GM12878 (cell line): ENCODE results near the gene STEAP1. TPM values are rescaled to one million over a fixed set of nuclear protein-coding genes. Genes with fewer than 3 reads are reported as not detected.
A peak's percentile ranks its signal among the peaks of the same experiment; 100 is the strongest.

Experiments
- ATAC-seq: fragments of 200-7000 bp; cut with Tn5 transposase; 3 replicates; pipeline ENCODE4 v1.9.1; 2020; ENCODE audit warnings: mild to moderate bottlenecking, moderate library complexity
- BruUV-seq: library from RNA; stranded (reverse); fragments of 400-500 nt; replicated peaks from 2 replicates; lab custom pipeline; 2021; lab: Mats Ljungman, UMichigan
- CTCF ChIA-PET: fragments of 300-600 bp; sonication (Branson Sonifier 250); formaldehyde crosslinking; extraction: SDS; loops from one replicate; lab custom pipeline; 2021; ENCODE audit warnings: inconsistent platforms; lab: Yijun Ruan, JAX
- POLR2A ChIA-PET: fragments of 350-600 bp; formaldehyde crosslinking; extraction: SDS; loops from one replicate; lab custom pipeline; 2021; ENCODE audit warnings: inconsistent platforms; lab: Charles Lee
- RAD21 ChIA-PET: fragments of 300-600 bp; sonication (Branson Sonifier 250); formaldehyde crosslinking; loops from one replicate; lab custom pipeline; 2023; ENCODE audit warnings: antibody characterized with exemption; ENCODE audit not compliant: unreplicated experiment; lab: Charles Lee
- SMC1A ChIA-PET: fragments of 300-600 bp; sonication (Branson Sonifier 250); formaldehyde crosslinking; loops from one replicate; lab custom pipeline; 2023; ENCODE audit not compliant: unreplicated experiment, uncharacterized antibody; lab: Charles Lee
- DNase-seq: peaks from one replicate; pipeline ENCODE4 v3.0.0-alpha.2; 2011; ENCODE audit warnings: low read depth, low spot score
- FAIRE-seq: peaks from 3 replicates; lab custom pipeline; 2011; peaks lifted over from hg19 to GRCh38; lab: Jason Lieb, UNC
- H2AFZ ChIP-seq: 2 replicates; pipeline ENCODE4 v1.6.0; 2011; ENCODE audit warnings: low read depth, low read length, control low read depth; ENCODE audit not compliant: control insufficient read depth
- H3K27ac ChIP-seq: 2 replicates; pipeline ENCODE4 v1.5.1; 2011; ENCODE audit warnings: control low read depth; ENCODE audit not compliant: control insufficient read depth, insufficient read depth
- H3K27me3 ChIP-seq, 2 experiments: replicated peaks in 1 of 2; 2 replicates each; pipeline versions ENCODE4 v1.6.0 to v1.6.1; 2011; ENCODE audit warnings: low read length in 1 of 2; ENCODE audit not compliant: control insufficient read depth in 2 of 2, insufficient read depth in 2 of 2
- H3K36me3 ChIP-seq, 2 experiments: 2 replicates each; pipeline ENCODE4 v1.5.1; 2011; ENCODE audit warnings: low read length in 1 of 2; ENCODE audit not compliant: control insufficient read depth in 2 of 2, insufficient read depth in 2 of 2
- H3K4me1 ChIP-seq: 2 replicates; pipeline ENCODE4 v1.6.1; 2011; ENCODE audit warnings: mild to moderate bottlenecking, low read length, moderate library complexity, mixed read lengths; ENCODE audit not compliant: control insufficient read depth, insufficient read depth
- H3K4me2 ChIP-seq: 2 replicates; pipeline ENCODE4 v1.6.0; 2011; ENCODE audit warnings: control low read depth; ENCODE audit not compliant: control insufficient read depth, insufficient read depth
- H3K4me3 ChIP-seq: fragments of 200-600 bp; sonication (generic); 2 replicates; pipeline ENCODE4 v1.5.1; 2016
- H3K79me2 ChIP-seq: 2 replicates; pipeline ENCODE4 v1.6.0; 2011; ENCODE audit warnings: low read length; ENCODE audit not compliant: control insufficient read depth, insufficient read depth
- H3K9ac ChIP-seq: 2 replicates; pipeline ENCODE4 v1.8.0; 2011; ENCODE audit warnings: low read length, control low read depth, mixed read lengths; ENCODE audit not compliant: control insufficient read depth, insufficient read depth
- H3K9me3 ChIP-seq: replicated peaks from 3 replicates; pipeline ENCODE4 v1.5.1; 2011; ENCODE audit warnings: mild to moderate bottlenecking, low read length; ENCODE audit not compliant: control insufficient read depth, insufficient read depth
- H4K20me1 ChIP-seq: 2 replicates; pipeline ENCODE4 v1.6.0; 2011; ENCODE audit not compliant: control insufficient read depth, insufficient read depth
- CBFB ChIP-seq: IDR thresholded peaks from 2 replicates; pipeline ENCODE4 v1.6.1; 2016; ENCODE audit warnings: antibody characterized with exemption, low read depth
- CEBPB ChIP-seq, 2 experiments: fragments of 150-350 bp in 1 of 2; IDR thresholded peaks; 2 replicates each; pipeline ENCODE4 v1.6.1; 2012 to 2014; ENCODE audit warnings: low read depth in 2 of 2, low read length in 2 of 2, borderline replicate concordance in 1 of 2, inconsistent platforms in 1 of 2
- CREM ChIP-seq: IDR thresholded peaks from 2 replicates; pipeline ENCODE4 v1.6.1; 2014; ENCODE audit warnings: antibody characterized with exemption, low read depth
- DPF2 ChIP-seq: fragments of 450-650 bp; IDR thresholded peaks from 2 replicates; pipeline ENCODE4 v1.6.1; 2017; ENCODE audit warnings: mild to moderate bottlenecking
- EP300 ChIP-seq, 2 experiments: fragments of 150-350 bp in 1 of 2; IDR thresholded peaks; 2 replicates each; pipeline ENCODE4 v1.6.1; 2011 to 2012; ENCODE audit warnings: low read depth in 2 of 2, low read length in 2 of 2, borderline replicate concordance in 1 of 2, improper control_type of control experiment in 1 of 2, inconsistent platforms in 1 of 2; ENCODE audit not compliant: control insufficient read depth in 1 of 2
- HDGF ChIP-seq: fragments of 450-650 bp; IDR thresholded peaks from 2 replicates; pipeline ENCODE4 v1.6.1; 2016; ENCODE audit warnings: antibody characterized with exemption
- IKZF1 ChIP-seq: fragments of 450-650 bp; conservative IDR thresholded peaks from 2 replicates; pipeline ENCODE4 v1.6.1; 2017; ENCODE audit warnings: antibody characterized with exemption, mild to moderate bottlenecking
- JUNB ChIP-seq: IDR thresholded peaks from 2 replicates; pipeline ENCODE4 v1.6.1; 2016; ENCODE audit warnings: antibody characterized with exemption, mild to moderate bottlenecking
- MTA2 ChIP-seq: fragments of 450-650 bp; IDR thresholded peaks from 2 replicates; pipeline ENCODE4 v1.6.1; 2016; ENCODE audit warnings: low read depth, mild to moderate bottlenecking, moderate library complexity
- NBN ChIP-seq: fragments of 450-650 bp; IDR thresholded peaks from 2 replicates; pipeline ENCODE4 v1.6.1; 2016
- NFIC ChIP-seq: IDR thresholded peaks from 2 replicates; pipeline ENCODE4 v1.6.1; 2012; ENCODE audit warnings: low read depth, mild to moderate bottlenecking, inconsistent platforms, low read length, moderate library complexity
- TARDBP ChIP-seq: IDR thresholded peaks from 2 replicates; pipeline ENCODE4 v1.6.1; 2016; ENCODE audit warnings: borderline replicate concordance
- TCF7 ChIP-seq: IDR thresholded peaks from 2 replicates; pipeline ENCODE4 v1.6.1; 2014; ENCODE audit warnings: antibody characterized with exemption, borderline replicate concordance
- YY1 ChIP-seq: IDR thresholded peaks from 2 replicates; pipeline ENCODE4 v1.6.1; 2011; ENCODE audit warnings: low read depth, mild to moderate bottlenecking, low read length
- ZNF217 ChIP-seq: fragments of 450-650 bp; IDR thresholded peaks from 2 replicates; pipeline ENCODE4 v1.6.1; 2017; ENCODE audit warnings: antibody characterized with exemption, mild to moderate bottlenecking
- ZNF274 ChIP-seq: IDR thresholded peaks from one replicate; pipeline ENCODE4 v1.8.0; 2011; ENCODE audit not compliant: insufficient read length, insufficient read depth
- WGBS: methylation state at CpG from one replicate; pipeline ENCODE4 v1.1.6; 2016; ENCODE audit warnings: low lambda C conversion rate; ENCODE audit not compliant: insufficient replicate concordance, insufficient coverage; ENCODE audit errors: missing lambda C conversion rate; 5-methylcytosine and 5-hydroxymethylcytosine counted together
- in situ Hi-C: fragments of 300-500 bp; cut with MboI; formaldehyde crosslinking; loops from 9 replicates; pipeline ENCODE4 v1.14.3; 2018; ENCODE audit warnings: mixed read lengths
- intact Hi-C: fragments of 100-400 bp; cut with micrococcal nuclease; formaldehyde crosslinking; loops from one replicate; pipeline ENCODE4 v1.14.2; 2022; ENCODE audit not compliant: unreplicated experiment
- polyA plus RNA-seq, 11 experiments: library from polyadenylated mRNA; depleted of rRNA in 4 of 11; unstranded in 6 of 11; stranded (reverse) in 5 of 11; fragments of >200 nt; fragmentation: Nextera tagmentation in 4 of 11; fragmentation: Illumina TruSeq in 1 of 11; extraction: Ambion mirVana in 4 of 11; extraction: Trizol in 1 of 11; gene quantifications; 1 replicate in 1 of 11; 2 replicates in 10 of 11; pipeline versions ENCODE4 v1.2.1 to v1.2.3, GENCODE V29; 2011 to 2016; ENCODE audit warnings: inconsistent platforms in 2 of 11, missing spikeins in 2 of 11, low read depth in 1 of 11
- total RNA-seq, 4 experiments: library from RNA; depleted of rRNA in 3 of 4; stranded (reverse); fragments of >200 nt in 3 of 4; fragmentation: Illumina TruSeq in 1 of 4; extraction: Trizol in 1 of 4; gene quantifications; 2 replicates each; pipeline versions ENCODE4 v1.2.1 to v1.2.3, GENCODE V29; 2013 to 2021
- TF ChIP-seq, protein P1 (sequence below): fragments of 450-650 bp; IDR thresholded peaks from 2 replicates; pipeline ENCODE4 v1.6.1; 2017; ENCODE audit warnings: mild to moderate bottlenecking, moderate library complexity
- TF ChIP-seq, protein P2 (sequence below): IDR thresholded peaks from 2 replicates; pipeline ENCODE4 v1.6.1; 2011; ENCODE audit warnings: low read depth, low read length, improper control_type of control experiment, borderline replicate concordance

STEAP1 gene
- total and polyA plus RNA-seq, 10 of the 15 experiments (the other 5 are each of a cell fraction or from before 2014, with no cell fraction given) = 2.1 to 44.6 (median 4.6) TPM

DNA sequence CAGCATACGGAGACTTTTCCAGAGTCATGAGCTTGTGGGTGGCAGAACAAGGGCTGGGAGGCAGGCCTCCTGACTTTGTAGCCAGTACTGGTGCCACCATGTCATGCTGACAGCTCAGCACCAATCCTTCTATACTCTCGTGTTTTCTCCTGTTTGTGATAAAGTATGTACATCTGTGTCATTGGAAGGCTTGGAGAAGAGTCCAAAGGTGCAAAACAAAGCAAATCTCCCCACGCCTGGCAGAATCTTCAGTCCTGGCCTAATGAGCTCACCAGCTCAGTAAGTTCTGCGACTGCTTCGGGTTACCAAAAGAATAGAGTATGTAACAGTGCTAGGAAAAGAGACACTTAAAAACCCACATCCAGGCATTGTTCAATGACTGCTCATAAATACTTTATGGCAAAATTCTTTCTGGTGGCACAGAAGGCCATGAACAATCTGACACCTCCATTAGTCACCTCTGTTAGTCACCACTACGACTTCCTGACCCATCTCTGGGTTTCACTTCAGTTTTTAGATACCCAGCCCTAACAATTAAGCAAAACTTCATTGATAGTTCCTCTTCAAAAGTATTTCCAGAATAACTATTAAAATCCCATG is 24.5 kb downstream of the STEAP1 start (continued):
- peak; percentile 68 for TF ChIP-seq NBN
- TF ChIP-seq ZNF274 = no peak
- TF ChIP-seq, protein P1, sequence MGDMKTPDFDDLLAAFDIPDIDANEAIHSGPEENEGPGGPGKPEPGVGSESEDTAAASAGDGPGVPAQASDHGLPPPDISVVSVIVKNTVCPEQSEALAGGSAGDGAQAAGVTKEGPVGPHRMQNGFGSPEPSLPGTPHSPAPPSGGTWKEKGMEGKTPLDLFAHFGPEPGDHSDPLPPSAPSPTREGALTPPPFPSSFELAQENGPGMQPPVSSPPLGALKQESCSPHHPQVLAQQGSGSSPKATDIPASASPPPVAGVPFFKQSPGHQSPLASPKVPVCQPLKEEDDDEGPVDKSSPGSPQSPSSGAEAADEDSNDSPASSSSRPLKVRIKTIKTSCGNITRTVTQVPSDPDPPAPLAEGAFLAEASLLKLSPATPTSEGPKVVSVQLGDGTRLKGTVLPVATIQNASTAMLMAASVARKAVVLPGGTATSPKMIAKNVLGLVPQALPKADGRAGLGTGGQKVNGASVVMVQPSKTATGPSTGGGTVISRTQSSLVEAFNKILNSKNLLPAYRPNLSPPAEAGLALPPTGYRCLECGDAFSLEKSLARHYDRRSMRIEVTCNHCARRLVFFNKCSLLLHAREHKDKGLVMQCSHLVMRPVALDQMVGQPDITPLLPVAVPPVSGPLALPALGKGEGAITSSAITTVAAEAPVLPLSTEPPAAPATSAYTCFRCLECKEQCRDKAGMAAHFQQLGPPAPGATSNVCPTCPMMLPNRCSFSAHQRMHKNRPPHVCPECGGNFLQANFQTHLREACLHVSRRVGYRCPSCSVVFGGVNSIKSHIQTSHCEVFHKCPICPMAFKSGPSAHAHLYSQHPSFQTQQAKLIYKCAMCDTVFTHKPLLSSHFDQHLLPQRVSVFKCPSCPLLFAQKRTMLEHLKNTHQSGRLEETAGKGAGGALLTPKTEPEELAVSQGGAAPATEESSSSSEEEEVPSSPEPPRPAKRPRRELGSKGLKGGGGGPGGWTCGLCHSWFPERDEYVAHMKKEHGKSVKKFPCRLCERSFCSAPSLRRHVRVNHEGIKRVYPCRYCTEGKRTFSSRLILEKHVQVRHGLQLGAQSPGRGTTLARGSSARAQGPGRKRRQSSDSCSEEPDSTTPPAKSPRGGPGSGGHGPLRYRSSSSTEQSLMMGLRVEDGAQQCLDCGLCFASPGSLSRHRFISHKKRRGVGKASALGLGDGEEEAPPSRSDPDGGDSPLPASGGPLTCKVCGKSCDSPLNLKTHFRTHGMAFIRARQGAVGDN = peak; percentile 37; the same call in 1 of the 2 replicates
- peak; percentile 66; the same call in 1 of the 2 replicates for TF ChIP-seq NFIC

GRCh38 chr7:90180011-90180585 is 25.8 kb downstream of the STEAP1 start:
- H3K27ac ChIP-seq = peak overlapping the region; percentile 48; the same call in 1 of the 2 replicates
- intact Hi-C loops (no loop called here), in situ Hi-C loops (no loop called here)
- H3K27me3 ChIP-seq = no peaks in the 10 kb centered on the region
- CTCF ChIA-PET = interaction anchor here (1.1 to 1.2 kb wide), 3 partner anchors 26 to 56 kb away, joined by 3 to 5 read pairs (median 4); partner anchors contain the start of gene STEAP1
- 0 out of 2 replicates have a peak overlapping the region, but pooled peaks have one; percentile 3 for H3K4me2 ChIP-seq
- H3K4me3 ChIP-seq = no peak overlapping the region
- POLR2A ChIA-PET = interaction anchor here (1.2 to 2.5 kb wide), 3 partner anchors 8 to 44 kb away, joined by 5 to 11 read pairs (median 11); no protein-coding TSS in a partner anchor
- no TSS peak for BruUV-seq
- DNase-seq (peak; percentile 37), ATAC-seq (peak; percentile 51), FAIRE-seq (peak; percentile 68)
- 81% methylated on average over 1 of the region's 1 CpG for whole genome bisulfite sequencing
- SMC1A ChIA-PET = interaction anchor here (0.9 to 5.1 kb wide), 7 partner anchors 8 to 63 kb away, joined by 3 to 33 read pairs (median 15); partner anchors contain the start of gene CFAP69
- RAD21 ChIA-PET = interaction anchor here (1.2 to 2.0 kb wide), 3 partner anchors 27 to 63 kb away, joined by 3 to 9 read pairs (median 5); partner anchors contain the start of gene STEAP2
- peaks cover 13% of the 10 kb centered on the region; the same call in 2 of the 3 replicates for H3K9me3 ChIP-seq
- peaks cover 23% of the 10 kb centered on the region for H3K4me1 ChIP-seq
- H3K36me3 ChIP-seq = no peaks in the 10 kb centered on the region
- H3K9ac ChIP-seq = no peak overlapping the region
- no peaks in the 10 kb centered on the region for H4K20me1 ChIP-seq
- no peaks in the 10 kb centered on the region for H3K79me2 ChIP-seq
- no peak overlapping the region for H2AFZ ChIP-seq
- TF ChIP-seq JUNB = peak; percentile 35; the same call in 1 of the 2 replicates
- 0 out of 2 replicates have a peak, but pooled peaks have one; percentile 23 for TF ChIP-seq DPF2
- peak; percentile 21; the same call in 1 of the 2 replicates for TF ChIP-seq CREM
- no peak for TF ChIP-seq TARDBP
- no peak for TF ChIP-seq YY1
- TF ChIP-seq MTA2 = 0 out of 2 replicates have a peak, but pooled peaks have one; percentile 34
- TF ChIP-seq IKZF1 = peak; percentile 42
- peak in 1 of 2 experiments; percentile 12; a peak in 1 of 4 replicates for TF ChIP-seq EP300 (IDR thresholded peaks at IDR 0.05; ENCODE audit: borderline replicate concordance in 1 of 2, control insufficient read depth in 1 of 2, low read depth in 2 of 2, low read length in 2 of 2)
- TF ChIP-seq NBN = no peak
- peak; percentile 76; the same call in 1 of the 2 replicates for TF ChIP-seq TCF7
- TF ChIP-seq CEBPB (IDR thresholded peaks at IDR 0.05; ENCODE audit: borderline replicate concordance in 1 of 2, low read depth in 2 of 2, low read length in 2 of 2) = peak in 1 of 2 experiments; percentile 65; a peak in 1 of 4 replicates
- TF ChIP-seq HDGF = no peak
- TF ChIP-seq, protein P2, sequence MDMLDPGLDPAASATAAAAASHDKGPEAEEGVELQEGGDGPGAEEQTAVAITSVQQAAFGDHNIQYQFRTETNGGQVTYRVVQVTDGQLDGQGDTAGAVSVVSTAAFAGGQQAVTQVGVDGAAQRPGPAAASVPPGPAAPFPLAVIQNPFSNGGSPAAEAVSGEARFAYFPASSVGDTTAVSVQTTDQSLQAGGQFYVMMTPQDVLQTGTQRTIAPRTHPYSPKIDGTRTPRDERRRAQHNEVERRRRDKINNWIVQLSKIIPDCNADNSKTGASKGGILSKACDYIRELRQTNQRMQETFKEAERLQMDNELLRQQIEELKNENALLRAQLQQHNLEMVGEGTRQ = no peak
- TF ChIP-seq CBFB = no peak
- TF ChIP-seq ZNF217 = 0 out of 2 replicates have a peak, but pooled peaks have one; percentile 23
